ENCODE measurements around the gene SRGAP1.

SRGAP1 gene

DNA sequence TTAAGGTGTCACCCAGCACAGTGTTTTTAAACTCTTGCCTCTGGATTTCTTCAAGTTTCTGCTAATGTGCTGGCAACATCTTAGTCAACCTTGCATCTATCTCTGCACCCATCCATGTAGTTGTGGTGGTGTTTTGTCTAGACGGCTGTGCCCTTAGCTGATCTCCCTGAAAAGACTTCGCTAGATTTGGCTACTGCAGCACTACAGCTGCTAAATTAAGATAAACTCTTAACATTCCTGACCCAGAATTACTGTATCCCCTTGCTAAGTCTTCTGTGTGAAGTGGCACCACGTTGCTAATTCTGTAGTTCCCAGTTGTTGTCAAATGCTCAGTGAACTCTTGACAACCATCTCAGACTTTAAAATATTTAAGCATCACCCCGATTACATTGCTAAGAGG lies 66.8 kb downstream of the SRGAP1 start:
- no peak for DNase-seq

DNA sequence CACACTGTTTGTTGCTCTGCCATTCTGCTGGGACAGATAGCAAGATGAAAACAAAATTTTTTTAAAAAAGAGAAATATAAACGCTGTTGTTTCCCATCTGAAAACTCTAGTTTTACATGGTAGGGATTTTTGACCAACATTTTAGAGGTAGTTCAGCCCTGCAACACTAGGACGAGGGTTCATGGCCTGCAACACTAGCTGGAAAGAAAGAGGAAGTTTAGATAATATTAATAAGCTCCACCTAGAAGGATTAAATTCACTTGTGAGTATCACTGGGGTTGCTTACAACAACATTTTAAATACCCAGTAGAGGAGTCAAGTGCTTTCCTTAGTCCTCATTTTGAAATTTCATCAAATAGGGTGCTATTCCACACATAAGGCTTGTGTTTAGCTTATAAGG lies 68.2 kb downstream of the SRGAP1 start:
- no peak for DNase-seq

DNA sequence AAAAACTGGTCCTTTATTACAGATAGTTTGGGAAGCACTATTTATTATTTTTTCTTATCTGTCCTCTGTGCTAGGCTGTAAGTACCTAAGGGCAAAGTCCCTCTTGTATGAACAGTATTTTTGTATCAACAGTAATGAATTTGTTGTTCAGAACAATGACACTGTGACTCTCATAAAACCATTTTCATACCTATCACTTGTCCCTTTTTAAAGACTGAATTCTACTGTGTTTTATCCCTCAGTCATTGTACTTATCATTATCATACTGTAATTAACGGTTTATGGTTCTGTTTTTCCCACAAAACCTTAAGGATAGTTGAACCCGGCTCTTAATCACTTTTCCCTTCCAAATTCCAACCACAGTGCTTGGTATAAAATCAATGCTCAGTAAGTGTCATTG lies 69.4 kb downstream of the SRGAP1 start:
- DNase-seq, result no peak

DNA sequence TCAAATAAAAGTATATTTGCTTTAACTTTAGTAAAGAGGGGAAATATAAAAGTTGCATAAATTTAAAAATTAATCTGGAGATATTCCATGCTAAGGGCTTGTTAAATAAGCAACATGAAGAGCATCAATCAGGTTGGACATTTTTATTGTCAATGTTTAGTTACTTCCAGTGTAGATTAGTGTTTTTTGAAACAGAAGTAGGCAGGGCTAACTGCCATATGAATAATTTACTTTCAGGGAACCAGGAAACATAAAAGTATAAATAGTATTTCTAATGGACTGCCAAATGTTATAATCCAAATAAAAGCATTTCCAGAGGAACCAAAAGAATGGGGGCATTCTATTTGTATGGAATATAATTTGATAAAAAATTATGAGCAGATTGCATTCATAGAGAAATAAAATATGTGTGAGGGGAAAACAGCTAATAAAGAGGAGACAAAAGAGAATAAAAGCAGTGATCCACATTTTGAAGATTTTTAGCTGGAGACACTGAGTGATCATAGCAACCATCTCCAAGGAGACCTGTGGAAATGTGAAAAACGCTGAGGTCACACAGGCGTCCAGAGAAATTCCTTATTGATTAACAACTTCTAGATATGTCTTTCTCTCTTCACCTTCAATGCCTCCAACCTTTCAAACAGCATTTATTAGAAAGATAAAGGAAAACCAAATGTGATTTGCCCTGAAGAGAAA lies 70.8 kb downstream of the SRGAP1 start:
- DNase-seq, result no peak

DNA sequence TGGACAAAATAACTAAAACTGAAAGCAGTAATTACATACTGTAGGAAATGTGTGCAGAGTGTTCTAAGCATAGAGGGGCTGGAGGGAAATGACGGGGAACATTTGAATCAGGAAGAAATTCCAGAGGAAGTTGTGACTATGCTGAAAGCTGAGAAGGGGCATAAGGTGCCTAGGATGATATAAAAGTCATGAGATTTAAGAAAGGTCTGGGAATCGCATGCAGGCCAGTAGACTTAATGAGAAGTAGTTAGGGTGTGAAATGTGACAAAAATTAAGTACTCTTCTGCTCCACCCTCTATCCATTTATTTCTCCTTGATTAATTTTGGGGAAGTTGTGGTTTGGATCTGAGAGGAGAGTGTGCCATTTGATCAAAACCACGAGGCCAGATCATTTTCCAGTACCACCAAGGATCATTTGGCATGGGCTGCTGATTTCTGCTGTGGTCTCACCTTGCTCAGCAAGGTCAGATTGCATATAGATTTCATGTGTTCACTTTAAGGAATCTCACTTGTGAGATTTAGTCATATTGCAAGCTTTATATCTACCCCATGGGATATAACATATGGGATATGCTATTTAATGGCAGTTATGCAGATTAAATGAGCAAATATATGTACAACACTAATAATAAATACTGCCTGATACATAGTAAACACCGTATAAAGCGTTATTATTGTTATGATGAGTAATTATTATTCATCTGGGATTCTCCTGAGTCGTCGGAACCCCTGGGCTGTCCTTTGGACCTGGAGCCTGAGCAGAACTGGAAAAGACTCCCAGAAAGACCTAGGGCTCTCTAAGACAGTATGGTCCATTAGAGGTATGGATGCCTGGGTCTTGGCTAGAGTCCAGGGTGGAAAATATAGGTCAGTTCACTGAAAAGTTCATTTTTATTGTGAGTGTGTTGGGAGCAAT lies 72.3 kb downstream of the SRGAP1 start:
- no peak for DNase-seq

DNA sequence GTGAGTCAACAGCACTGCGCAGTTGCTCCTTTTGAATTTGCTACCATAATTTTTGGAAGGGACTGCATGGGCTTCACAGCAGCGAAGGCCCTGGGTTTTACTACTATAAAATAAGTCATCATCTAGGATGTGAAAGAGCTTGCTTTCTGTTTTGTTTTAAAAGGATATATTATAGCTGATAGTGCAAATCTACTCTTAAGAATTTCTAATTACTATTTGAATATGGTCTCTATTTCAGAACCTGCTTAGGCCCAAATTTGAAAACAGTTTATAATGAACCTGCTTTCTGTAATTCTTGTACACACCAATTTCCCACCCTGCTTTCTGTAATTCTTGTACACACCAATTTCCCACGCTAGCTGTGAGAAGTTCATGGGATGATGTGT lies 73.0 kb downstream of the SRGAP1 start:
- no peak for DNase-seq

DNA sequence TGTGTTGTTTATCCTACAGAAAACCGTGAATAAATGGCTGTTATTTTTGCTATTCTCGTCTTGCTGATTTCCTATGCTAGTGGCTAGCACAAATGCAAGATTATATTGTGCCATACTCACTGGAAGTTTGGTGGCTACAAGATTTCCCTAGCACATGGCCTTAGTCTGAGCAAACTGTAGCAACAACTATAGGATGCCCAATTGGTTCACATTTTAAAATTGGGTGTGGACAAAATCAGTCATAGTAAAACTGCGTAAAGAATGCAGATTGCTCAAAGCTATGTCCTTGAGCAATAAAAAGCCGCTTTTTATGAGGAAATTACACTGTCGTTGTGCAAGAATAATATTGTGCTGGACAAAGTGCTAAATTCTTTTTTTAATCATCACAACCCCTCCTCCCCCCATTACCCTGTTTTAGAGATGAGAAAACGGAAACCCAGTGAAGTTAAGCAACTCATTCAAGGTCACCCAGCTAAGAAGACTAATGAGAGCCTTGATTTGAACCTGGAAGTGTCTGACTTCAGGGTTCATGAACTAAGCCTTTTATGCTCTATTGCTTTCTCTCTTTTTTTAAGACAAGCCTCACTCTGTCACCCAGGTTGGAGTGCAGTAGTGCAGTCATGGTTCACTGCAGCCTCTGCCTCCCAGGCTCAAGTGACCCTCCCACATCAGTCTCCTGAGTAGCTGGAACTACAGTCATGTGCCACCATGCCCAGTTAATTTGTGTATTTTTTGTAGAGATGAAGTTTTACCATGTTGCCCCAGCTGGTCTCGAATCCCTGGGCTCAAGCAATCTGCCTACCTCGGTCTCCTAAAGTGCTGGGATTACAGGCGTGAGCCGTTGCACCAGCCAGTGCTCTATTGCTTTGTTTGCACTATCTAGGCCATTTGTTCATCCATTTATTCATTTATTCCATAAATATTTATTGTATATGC lies 73.6 kb downstream of the SRGAP1 start:
- no peak for DNase-seq

DNA sequence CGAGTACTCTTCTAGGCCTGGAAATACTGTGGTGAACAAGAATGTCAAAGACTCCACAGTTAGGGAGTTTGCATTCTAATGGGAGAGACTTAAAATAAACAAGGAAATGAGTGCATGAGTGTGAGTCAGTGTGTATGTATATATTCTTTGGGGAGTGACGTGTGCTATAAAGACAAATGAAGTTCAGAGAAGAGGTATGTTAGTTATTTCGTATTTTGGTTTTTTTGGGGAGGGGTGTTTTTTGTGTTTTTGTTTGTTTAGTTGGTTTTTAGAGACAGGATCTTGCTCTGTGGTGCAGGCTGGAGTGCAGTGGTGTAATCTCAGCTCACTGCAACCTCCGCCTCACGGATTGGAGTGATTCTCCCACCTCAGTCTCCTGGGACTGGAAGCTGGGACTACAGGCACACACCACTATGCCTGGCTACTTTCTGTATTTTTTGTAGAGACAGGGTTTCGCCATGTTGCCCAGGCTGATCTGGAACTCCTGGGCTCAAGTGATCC lies 74.3 kb downstream of the SRGAP1 start:
- DNase-seq, result no peak

DNA sequence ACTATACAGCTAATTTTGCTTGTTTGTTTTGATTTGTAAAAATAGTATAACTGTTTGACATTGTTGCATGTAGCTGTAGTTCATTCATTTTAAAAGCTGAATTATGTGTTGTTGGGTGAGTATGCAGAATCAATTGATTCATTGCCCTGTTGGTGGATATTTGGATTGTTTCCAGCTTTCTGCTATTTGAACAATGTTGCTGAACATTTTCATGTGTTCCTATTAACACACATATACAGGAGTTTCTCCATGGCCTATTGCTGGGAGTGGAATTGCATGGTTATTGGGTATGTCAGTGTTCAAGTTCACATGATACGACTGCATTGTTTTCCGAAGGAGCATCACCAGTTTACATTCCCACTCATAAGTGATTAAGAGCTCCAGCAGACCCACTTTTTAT lies 75.3 kb downstream of the SRGAP1 start:
- no peak for DNase-seq

DNA sequence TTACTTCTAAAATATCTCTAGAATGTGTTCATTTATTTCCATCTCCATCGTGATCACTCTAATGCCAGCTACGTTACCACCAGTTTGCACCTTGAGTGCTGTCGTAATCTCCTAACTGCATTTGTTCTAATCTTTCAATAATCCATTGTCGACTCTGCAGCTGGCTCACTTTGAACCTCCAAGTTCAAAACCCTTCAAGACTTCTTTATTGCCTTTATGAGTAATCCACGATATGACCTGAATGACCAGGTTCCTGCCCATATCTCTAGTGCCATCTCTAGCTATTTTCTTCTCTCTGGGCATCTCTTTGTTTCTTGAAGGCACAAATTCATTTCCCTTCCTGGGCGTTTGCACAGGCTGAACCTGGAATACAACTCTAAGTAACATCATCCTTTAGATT lies 76.7 kb downstream of the SRGAP1 start:
- no peak for DNase-seq

DNA sequence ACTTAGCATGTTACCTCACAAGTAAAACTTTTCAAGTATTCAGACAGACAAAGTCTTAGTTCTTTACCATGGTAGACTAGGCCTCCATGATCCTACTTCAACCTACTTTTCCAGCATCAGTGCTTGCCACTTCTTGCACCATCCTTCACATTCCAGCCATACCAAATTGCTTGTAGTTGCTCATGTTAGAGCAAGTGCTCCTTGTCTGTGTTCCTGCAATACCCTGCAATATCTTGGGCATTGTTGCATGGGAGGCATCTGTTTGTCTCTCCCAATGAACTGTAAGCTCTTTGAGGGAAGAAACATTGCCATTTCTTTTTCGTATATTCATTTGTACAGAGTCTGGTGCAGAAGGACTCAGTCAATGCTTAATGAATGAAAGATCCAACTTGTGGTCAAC lies 78.0 kb downstream of the SRGAP1 start:
- DNase-seq, result no peak

DNA sequence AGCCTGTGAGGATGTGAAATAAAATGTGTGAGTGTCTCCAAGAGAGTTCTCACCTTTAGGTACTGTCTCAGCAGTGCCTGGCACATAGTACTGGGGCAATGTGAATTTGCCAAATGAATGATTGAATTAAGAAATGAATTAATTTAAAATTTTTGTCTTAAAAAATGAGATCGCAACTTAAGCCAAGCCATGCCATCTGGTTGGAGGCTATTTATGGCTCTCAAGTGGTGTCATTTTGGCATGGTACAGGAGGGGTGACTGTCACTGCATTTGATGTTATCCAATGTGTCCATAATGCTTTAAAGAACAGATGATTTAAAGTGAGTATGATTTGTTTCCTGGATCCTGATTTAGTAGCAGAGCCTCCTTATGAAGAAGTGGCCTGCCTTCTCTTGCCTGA lies 80.3 kb downstream of the SRGAP1 start:
- DNase-seq, result no peak

DNA sequence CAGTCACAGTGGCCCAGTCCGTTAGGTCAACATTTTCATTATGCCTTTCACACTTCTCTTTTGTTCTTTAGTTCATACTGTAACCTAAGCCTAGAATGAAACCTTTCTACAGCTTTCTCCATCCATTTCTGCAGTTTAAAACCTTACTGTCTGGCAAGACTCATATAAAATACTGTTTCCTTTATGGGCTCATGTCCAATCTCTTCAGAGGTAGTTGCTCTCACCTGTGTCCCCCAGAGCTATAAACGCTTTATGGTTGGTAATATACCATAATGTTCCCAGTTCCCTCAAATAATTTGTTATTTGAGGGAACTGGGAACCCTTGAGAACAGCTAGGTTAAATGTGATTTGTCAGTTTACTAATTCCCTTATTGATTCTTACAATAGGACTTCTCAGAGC lies 83.0 kb downstream of the SRGAP1 start:
- DNase-seq, result no peak

DNA sequence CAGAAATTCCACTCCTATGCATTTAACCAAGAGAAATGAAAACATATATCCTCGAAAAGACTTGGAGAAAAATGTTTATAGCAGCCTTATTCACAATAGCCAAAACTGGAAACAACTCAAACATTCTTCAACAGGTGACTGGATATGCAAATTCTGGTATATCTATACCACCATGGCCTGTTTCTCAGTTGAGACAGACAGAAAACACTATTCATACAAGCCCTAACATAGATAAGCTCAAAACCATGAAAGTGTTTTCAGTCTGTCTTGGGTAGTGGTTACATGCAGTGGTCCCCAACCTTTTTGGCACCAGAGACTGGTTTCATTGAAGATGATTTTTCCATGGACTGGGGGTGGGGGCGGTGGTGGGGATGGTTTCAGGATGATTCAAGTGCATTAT lies 83.8 kb downstream of the SRGAP1 start:
- DNase-seq, result no peak

DNA sequence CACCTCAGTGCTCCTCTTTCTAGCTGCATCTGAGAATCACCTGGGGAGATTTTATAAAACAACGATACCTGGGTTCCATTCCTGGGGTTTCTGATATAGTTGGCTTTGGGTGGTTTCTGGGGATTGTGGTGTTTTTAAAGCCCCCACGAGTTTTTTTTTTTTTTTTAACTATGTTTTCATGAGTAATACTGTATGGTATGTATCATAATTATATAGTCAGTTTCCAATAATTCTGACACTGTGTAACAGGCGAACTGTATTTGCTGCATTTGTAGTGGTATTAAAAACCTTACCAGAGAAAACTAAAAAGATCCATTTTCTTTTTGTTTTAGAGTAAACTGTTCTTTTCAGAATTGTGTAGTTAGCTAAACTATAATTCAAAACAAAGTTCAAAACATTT lies 84.9 kb downstream of the SRGAP1 start:
- no peak for DNase-seq

DNA sequence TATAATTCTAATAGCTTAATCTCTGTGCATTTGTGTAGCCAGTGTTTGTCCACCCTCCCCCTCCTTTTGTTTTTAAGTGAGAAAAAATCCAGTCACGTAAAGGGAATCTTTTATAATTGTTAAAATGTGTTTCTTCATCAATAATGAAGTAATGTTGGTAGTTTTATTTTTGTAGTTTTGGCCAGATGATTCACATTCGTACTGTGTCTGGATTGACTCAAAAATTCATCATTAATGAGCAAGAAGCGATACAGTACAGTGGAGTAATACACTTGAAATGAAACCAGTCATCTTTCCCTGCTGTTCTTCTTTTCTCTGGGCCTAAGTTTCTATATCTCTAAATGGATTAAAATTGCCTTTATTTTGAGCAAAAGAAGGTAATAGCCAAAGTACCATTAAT lies 86.5 kb downstream of the SRGAP1 start:
- no peak for DNase-seq

DNA sequence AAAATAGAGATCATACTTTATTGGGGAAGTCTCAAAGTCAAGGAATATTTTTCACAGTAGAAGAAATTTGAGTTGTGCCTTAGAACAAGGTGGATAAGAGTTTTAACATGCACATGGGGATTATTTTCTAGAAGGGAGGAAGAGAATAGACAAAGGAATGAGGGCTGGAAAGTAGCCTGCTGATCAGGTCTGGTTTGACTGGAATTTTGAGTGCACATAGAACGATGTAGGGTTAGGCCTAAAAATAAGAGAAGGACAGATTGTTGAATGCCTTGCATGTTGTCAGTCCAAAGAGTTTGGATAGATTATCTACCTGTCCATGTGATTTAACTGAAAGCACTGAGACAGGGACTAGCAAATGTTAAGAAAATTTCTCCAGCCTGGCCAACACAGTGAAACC lies 87.2 kb downstream of the SRGAP1 start:
- no peak for DNase-seq

DNA sequence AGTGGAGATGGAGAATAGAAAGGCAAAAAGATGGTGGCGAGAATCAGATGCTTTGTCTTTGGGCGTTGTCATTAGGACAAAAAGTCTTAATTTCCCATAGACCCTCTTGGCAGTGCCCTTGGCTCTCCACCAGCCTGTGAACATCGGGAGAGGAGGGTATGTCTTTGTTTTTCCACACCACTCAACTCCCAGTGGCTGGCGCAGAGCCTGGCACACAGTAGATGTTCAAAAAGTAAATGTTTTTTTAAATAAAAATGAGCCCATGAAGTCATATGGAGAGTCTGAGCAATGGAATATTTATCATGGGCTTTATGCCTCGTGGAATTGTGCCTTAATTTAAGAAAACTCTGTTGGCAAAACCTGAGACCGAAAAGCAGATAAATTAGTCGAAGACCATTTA lies 90.4 kb downstream of the SRGAP1 start:
- no peak for DNase-seq

DNA sequence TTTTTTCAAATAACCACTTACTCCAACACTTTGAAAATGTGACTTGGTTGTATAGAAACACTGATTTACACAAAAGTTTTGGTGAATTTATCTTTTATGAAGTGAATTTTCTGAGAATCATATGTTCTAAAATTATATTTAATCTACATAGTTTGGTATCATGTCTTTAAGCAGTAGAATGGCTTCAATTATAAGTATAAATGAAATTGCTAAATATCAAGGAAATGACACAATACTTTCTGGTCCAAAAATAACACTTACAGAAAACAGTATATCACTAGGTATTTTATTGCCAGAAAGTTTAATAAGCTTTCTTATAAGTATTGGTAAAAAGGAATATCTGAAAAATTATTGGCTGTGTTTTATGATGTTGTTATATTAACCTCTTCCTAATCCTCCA lies 90.9 kb downstream of the SRGAP1 start:
- DNase-seq, result no peak

DNA sequence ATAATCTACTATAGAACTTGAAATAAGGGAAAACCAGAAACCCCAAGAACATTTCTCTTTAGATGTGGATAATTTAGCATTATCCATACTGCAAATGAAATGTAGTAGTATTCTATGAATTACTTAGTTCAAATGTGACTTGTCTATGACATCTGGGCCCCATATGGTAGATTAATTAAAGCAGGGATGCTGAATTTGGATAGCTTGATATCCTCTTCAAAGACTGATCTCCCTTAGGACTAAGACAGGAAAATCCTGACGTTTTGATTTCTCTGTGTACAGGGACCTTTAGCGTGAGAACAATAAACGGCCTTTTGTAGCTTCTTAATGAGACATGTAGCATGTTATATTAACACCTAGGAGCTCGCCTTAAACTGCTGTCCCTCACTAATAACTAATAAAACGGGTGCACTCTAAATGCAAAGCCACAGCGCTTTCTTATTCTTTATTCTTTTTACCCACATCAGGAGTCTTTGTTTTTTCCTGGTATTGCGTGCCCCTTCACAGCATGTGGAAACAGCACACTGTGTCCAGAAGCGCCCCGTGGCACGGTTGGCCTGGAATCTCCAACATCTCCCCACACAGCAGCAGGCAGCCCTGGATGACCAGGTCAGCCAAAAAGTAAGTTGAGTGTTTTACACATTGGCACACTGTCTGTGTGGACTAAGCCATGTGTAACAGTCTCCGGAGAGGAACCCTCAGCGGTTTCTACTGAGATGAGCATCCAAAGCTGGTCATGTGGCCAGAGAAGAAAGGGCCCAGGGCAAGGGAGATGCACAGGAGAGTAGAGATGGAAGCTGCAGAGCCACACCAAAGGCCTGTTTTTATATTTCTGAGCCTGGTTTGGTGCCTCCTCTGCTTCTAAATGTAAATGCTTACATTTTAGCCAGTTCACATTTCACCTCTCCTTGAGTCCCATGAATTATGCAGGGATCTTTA lies 93.1 kb downstream of the SRGAP1 start:
- DNase-seq, result no peak

DNA sequence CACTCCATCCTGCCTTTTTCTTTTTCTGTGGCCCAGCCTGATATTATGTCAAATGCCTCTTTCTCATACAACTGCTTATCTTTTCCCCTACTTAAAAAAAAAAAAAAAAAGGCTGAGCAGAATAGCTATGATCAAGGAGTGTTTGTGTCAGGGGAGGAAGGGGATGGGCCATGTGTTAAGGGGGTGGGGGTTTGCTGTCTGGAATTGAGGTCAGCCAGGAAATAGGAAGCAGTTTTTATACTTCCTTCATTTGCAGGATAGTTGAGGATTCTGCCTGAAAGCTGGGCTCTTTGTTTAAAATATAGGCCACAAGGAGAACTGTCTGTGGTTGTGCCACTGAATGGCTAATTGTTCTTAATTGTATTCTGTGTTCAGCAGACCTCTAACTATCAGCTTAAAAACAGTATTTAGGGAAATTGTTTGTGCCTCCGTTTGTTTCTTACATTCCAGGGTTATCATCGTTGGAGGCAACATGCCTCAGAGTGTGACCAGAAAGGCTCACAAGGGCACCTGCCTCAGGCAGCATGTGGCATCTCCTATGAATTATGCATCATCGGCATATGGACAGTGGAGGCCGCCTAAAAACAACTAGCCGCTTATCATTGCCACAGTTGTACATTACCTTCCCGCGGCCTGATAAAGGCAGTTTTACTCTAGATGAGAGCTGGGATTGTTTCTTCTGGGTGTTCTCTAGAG lies 96.0 kb downstream of the SRGAP1 start:
- no peak for DNase-seq

Measured in NCI-H1436 (cell line).